HEK293 (cell line): ENCODE results near the gene SPINT2.

Experiments used
- CTCF ChIA-PET: fragments of 350-600 bp; formaldehyde crosslinking; extraction: SDS; loops from one replicate; lab custom pipeline; 2021; ENCODE audit warnings: antibody characterized with exemption; lab: Yijun Ruan, JAX
- POLR2A ChIA-PET: fragments of 300-600 bp; formaldehyde crosslinking; extraction: SDS; loops from one replicate; lab custom pipeline; 2020; ENCODE audit warnings: antibody characterized with exemption, inconsistent platforms; lab: Yijun Ruan, JAX
- H3K27ac ChIP-seq: fragments of 200-500 bp; sonication (Bioruptor generic); 2 replicates; pipeline ENCODE4 v1.5.1; 2014; ENCODE audit warnings: low read depth, low read length, control low read depth, inconsistent platforms; ENCODE audit errors: extremely low read depth
- H3K36me3 ChIP-seq, 2 experiments: fragments of 200-500 bp in 1 of 2; sonication (Bioruptor generic) in 1 of 2; 1 replicate in 1 of 2; 2 replicates in 1 of 2; pipeline ENCODE4 v1.5.1; 2014 to 2017; ENCODE audit warnings: inconsistent platforms in 2 of 2, low read length in 2 of 2; ENCODE audit not compliant: control insufficient read depth in 2 of 2, insufficient read depth in 1 of 2
- H3K4me1 ChIP-seq: fragments of 200-500 bp; sonication (Bioruptor generic); 2 replicates; pipeline ENCODE4 v1.5.1; 2014; ENCODE audit warnings: mild to moderate bottlenecking, low read length, inconsistent platforms; ENCODE audit not compliant: control insufficient read depth, insufficient read depth
- H3K4me3 ChIP-seq: 2 replicates; pipeline ENCODE4 v1.5.1; 2011; ENCODE audit warnings: low read depth, mild to moderate bottlenecking, control low read depth, low read length, moderate library complexity
- H3K9me3 ChIP-seq: fragments of 200-500 bp; sonication (Bioruptor generic); 2 replicates; pipeline ENCODE4 v1.5.1; 2014; ENCODE audit warnings: low read depth, low read length, inconsistent platforms; ENCODE audit not compliant: control insufficient read depth, insufficient read depth
- EGR2 ChIP-seq: fragments of 450-650 bp; formaldehyde crosslinking; IDR thresholded peaks from 2 replicates; pipeline ENCODE4 v1.5.1; 2016; ENCODE audit warnings: low read depth, missing biosample characterization, missing genetic modification characterization
- GFI1B ChIP-seq: fragments of 450-650 bp; formaldehyde crosslinking; IDR thresholded peaks from 2 replicates; pipeline ENCODE4 v1.5.1; 2016; ENCODE audit warnings: missing biosample characterization, missing genetic modification characterization
- SP2 ChIP-seq: fragments of 450-650 bp; formaldehyde crosslinking; IDR thresholded peaks from 2 replicates; pipeline ENCODE4 v1.5.1; 2016; ENCODE audit warnings: missing biosample characterization, missing genetic modification characterization
- SP3 ChIP-seq: fragments of 450-650 bp; formaldehyde crosslinking; IDR thresholded peaks from 2 replicates; pipeline ENCODE4 v1.5.1; 2016; ENCODE audit warnings: missing biosample characterization, missing genetic modification characterization
- ZBTB20 ChIP-seq: fragments of 450-650 bp; formaldehyde crosslinking; IDR thresholded peaks from 2 replicates; pipeline ENCODE4 v1.5.1; 2016; ENCODE audit warnings: missing biosample characterization, missing genetic modification characterization
- ZBTB48 ChIP-seq: fragments of 450-650 bp; formaldehyde crosslinking; IDR thresholded peaks from 2 replicates; pipeline ENCODE4 v1.5.1; 2016; ENCODE audit warnings: missing biosample characterization, missing genetic modification characterization
- ZBTB7A ChIP-seq: fragments of 450-650 bp; formaldehyde crosslinking; IDR thresholded peaks from 2 replicates; pipeline ENCODE4 v1.5.1; 2016; ENCODE audit warnings: low read depth, missing biosample characterization, missing genetic modification characterization
- ZFHX2 ChIP-seq: fragments of 450-650 bp; formaldehyde crosslinking; conservative IDR thresholded peaks from 2 replicates; pipeline ENCODE4 v1.5.1; 2016; ENCODE audit warnings: missing biosample characterization, missing genetic modification characterization
- ZNF16 ChIP-seq: fragments of 450-650 bp; formaldehyde crosslinking; IDR thresholded peaks from 2 replicates; pipeline ENCODE4 v1.5.1; 2016; ENCODE audit warnings: low read depth, missing biosample characterization, missing genetic modification characterization
- ZNF354C ChIP-seq: fragments of 450-650 bp; formaldehyde crosslinking; IDR thresholded peaks from 2 replicates; pipeline ENCODE4 v1.5.1; 2016; ENCODE audit warnings: missing biosample characterization, missing genetic modification characterization, low read depth, borderline replicate concordance
- ZNF510 ChIP-seq: fragments of 450-650 bp; formaldehyde crosslinking; IDR thresholded peaks from 2 replicates; pipeline ENCODE4 v1.5.1; 2018; ENCODE audit warnings: mild to moderate bottlenecking, missing genetic modification characterization, missing biosample characterization; ENCODE audit not compliant: insufficient replicate concordance
- ZNF629 ChIP-seq: fragments of 450-650 bp; formaldehyde crosslinking; IDR thresholded peaks from 2 replicates; pipeline ENCODE4 v1.5.1; 2017; ENCODE audit warnings: missing biosample characterization, missing genetic modification characterization
- ZNF785 ChIP-seq: fragments of 450-650 bp; formaldehyde crosslinking; IDR thresholded peaks from 2 replicates; pipeline ENCODE4 v1.5.1; 2016; ENCODE audit warnings: missing biosample characterization, missing genetic modification characterization
- TF ChIP-seq, protein P1 (sequence below): fragments of 450-650 bp; formaldehyde crosslinking; IDR thresholded peaks from 2 replicates; pipeline ENCODE4 v1.5.1; 2016; ENCODE audit warnings: missing biosample characterization, missing genetic modification characterization, borderline replicate concordance
- TF ChIP-seq, protein P2 (sequence below): fragments of 450-650 bp; formaldehyde crosslinking; IDR thresholded peaks from 2 replicates; pipeline ENCODE4 v1.5.1; 2016; ENCODE audit warnings: missing biosample characterization, missing genetic modification characterization
- TF ChIP-seq, protein P3 (sequence below): fragments of 450-650 bp; formaldehyde crosslinking; IDR thresholded peaks from 2 replicates; pipeline ENCODE4 v1.5.1; 2016; ENCODE audit warnings: missing biosample characterization, missing genetic modification characterization
- TF ChIP-seq, protein P4 (sequence below): fragments of 450-650 bp; formaldehyde crosslinking; IDR thresholded peaks from 2 replicates; pipeline ENCODE4 v1.5.1; 2016; ENCODE audit warnings: missing biosample characterization, missing genetic modification characterization, borderline replicate concordance

SPINT2 gene

DNA sequence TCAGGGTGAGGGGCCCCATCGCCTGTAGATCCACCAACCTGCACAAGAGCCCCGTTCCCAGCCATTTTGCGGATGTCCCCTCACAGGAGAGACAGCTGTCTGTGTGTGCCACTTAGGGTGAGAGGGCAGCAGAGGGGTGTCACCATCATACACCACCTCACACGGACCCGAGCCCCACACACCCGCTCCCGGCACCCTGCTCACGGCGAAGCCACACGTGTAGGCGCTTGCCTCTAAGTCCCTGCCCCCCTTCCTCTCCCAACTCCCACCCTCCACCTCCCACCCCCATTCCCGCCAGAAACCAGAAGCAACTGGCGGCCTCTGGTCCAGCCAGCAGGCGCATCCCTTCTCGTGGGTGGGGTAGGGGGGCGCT, 36.4 kb upstream of the SPINT2 start:
- no peaks in the 10 kb centered on the region for H3K9me3 ChIP-seq
- ChIA-PET POLR2A (no interaction called here), CTCF (interaction anchor here (0.7 to 23.5 kb wide), 11 partner anchors 16 to 326 kb away, joined by 3 to 316 read pairs (median 4); partner anchors contain the start of genes CATSPERG, PSMD8, SIPA1L3 and WDR87)
- peaks cover 16% of the 10 kb centered on the region for H3K4me1 ChIP-seq
- H3K4me3 ChIP-seq = no peak overlapping the region
- H3K27ac ChIP-seq = no peak overlapping the region
- TF ChIP-seq ZFHX2 (tag by site-specific recombination) (peak; percentile 90), EGR2 (tag by site-specific recombination) (peak; percentile 83), SP2 (tag by site-specific recombination) (no peak), ZBTB48 (tag by site-specific recombination) (0 out of 2 replicates have a peak, but pooled peaks have one; percentile 17), SP3 (tag by site-specific recombination) (no peak)
- H3K36me3 ChIP-seq = no peaks in the 10 kb centered on the region

DNA sequence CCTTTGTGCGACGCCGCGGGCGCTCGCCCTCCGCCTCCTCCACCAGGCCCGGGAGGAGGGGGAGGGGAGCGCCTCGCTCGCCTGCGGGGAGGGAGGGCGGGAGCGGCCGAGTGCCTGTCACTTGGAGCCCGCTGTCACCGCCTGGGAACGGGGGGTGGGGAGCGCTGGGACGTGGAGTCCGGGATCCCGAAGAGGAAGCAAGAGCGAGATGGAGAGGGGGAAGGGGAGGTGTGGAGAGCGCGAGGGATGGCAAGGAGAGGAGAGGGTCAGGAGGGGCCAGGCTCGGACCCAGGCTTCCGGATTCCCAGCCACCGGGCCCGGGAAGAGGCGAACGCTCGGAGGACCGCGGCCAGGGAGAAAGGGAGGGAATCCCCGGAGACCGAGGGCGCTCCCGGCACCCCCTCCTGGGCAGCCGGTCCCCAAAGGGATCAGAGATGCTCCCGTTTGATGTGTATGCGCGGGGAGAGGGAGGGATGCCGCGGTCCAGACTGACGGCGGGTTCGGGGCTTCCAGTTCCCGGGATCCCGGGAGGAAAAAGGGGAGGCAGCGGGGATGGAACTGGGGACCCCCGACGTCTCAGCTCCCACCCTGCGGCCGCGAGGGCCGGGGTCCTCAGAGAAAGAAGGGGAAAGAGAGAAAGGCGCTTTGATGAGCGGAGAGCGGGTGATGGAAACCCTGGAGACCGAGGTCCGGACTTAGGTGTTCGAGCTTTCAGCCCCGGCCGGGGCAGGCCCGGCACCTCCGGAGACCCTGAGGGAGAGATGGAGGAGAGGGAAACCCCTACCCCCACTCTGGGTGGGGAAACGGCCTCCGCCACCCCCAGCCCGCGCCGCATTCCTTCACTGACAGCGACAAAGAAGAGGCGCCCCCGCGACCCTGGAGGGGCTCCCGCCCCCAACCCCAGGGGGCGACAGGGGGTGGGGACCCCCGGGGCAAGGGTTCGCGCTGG, 35.6 kb upstream of the SPINT2 start:
- no peaks in the 10 kb centered on the region for H3K9me3 ChIP-seq
- H3K36me3 ChIP-seq = no peaks in the 10 kb centered on the region
- POLR2A ChIA-PET = no interaction called here
- no peak overlapping the region; the same call in 1 of the 2 replicates for H3K27ac ChIP-seq
- H3K4me1 ChIP-seq = peaks cover 10% of the 10 kb centered on the region
- CTCF ChIA-PET = interaction anchor here (0.6 to 23.5 kb wide), 5 partner anchors 12 to 344 kb away, joined by 4 to 316 read pairs (median 4); partner anchors contain the start of genes SIPA1L3 and WDR87
- peak overlapping the region; percentile 40 for H3K4me3 ChIP-seq
- no peak for TF ChIP-seq GFI1B (tag by site-specific recombination)
- peak; percentile 94 for TF ChIP-seq ZBTB7A
- peak; percentile 48 for TF ChIP-seq ZNF629 (tag by site-specific recombination)
- TF ChIP-seq ZBTB20 (tag by site-specific recombination) = peak; percentile 97
- TF ChIP-seq, protein P1, sequence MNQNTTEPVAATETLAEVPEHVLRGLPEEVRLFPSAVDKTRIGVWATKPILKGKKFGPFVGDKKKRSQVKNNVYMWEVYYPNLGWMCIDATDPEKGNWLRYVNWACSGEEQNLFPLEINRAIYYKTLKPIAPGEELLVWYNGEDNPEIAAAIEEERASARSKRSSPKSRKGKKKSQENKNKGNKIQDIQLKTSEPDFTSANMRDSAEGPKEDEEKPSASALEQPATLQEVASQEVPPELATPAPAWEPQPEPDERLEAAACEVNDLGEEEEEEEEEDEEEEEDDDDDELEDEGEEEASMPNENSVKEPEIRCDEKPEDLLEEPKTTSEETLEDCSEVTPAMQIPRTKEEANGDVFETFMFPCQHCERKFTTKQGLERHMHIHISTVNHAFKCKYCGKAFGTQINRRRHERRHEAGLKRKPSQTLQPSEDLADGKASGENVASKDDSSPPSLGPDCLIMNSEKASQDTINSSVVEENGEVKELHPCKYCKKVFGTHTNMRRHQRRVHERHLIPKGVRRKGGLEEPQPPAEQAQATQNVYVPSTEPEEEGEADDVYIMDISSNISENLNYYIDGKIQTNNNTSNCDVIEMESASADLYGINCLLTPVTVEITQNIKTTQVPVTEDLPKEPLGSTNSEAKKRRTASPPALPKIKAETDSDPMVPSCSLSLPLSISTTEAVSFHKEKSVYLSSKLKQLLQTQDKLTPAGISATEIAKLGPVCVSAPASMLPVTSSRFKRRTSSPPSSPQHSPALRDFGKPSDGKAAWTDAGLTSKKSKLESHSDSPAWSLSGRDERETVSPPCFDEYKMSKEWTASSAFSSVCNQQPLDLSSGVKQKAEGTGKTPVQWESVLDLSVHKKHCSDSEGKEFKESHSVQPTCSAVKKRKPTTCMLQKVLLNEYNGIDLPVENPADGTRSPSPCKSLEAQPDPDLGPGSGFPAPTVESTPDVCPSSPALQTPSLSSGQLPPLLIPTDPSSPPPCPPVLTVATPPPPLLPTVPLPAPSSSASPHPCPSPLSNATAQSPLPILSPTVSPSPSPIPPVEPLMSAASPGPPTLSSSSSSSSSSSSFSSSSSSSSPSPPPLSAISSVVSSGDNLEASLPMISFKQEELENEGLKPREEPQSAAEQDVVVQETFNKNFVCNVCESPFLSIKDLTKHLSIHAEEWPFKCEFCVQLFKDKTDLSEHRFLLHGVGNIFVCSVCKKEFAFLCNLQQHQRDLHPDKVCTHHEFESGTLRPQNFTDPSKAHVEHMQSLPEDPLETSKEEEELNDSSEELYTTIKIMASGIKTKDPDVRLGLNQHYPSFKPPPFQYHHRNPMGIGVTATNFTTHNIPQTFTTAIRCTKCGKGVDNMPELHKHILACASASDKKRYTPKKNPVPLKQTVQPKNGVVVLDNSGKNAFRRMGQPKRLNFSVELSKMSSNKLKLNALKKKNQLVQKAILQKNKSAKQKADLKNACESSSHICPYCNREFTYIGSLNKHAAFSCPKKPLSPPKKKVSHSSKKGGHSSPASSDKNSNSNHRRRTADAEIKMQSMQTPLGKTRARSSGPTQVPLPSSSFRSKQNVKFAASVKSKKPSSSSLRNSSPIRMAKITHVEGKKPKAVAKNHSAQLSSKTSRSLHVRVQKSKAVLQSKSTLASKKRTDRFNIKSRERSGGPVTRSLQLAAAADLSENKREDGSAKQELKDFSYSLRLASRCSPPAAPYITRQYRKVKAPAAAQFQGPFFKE (tag by site-specific recombination) = no peak
- TF ChIP-seq ZNF785 = peak; percentile 70; the same call in 1 of the 2 replicates
- TF ChIP-seq, protein P2, sequence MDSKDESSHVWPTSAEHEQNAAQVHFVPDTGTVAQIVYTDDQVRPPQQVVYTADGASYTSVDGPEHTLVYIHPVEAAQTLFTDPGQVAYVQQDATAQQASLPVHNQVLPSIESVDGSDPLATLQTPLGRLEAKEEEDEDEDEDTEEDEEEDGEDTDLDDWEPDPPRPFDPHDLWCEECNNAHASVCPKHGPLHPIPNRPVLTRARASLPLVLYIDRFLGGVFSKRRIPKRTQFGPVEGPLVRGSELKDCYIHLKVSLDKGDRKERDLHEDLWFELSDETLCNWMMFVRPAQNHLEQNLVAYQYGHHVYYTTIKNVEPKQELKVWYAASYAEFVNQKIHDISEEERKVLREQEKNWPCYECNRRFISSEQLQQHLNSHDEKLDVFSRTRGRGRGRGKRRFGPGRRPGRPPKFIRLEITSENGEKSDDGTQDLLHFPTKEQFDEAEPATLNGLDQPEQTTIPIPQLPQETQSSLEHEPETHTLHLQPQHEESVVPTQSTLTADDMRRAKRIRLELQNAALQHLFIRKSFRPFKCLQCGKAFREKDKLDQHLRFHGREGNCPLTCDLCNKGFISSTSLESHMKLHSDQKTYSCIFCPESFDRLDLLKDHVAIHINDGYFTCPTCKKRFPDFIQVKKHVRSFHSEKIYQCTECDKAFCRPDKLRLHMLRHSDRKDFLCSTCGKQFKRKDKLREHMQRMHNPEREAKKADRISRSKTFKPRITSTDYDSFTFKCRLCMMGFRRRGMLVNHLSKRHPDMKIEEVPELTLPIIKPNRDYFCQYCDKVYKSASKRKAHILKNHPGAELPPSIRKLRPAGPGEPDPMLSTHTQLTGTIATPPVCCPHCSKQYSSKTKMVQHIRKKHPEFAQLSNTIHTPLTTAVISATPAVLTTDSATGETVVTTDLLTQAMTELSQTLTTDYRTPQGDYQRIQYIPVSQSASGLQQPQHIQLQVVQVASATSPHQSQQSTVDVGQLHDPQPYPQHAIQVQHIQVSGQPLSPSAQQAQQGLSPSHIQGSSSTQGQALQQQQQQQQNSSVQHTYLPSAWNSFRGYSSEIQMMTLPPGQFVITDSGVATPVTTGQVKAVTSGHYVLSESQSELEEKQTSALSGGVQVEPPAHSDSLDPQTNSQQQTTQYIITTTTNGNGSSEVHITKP = peak; percentile 57
- TF ChIP-seq, protein P3, sequence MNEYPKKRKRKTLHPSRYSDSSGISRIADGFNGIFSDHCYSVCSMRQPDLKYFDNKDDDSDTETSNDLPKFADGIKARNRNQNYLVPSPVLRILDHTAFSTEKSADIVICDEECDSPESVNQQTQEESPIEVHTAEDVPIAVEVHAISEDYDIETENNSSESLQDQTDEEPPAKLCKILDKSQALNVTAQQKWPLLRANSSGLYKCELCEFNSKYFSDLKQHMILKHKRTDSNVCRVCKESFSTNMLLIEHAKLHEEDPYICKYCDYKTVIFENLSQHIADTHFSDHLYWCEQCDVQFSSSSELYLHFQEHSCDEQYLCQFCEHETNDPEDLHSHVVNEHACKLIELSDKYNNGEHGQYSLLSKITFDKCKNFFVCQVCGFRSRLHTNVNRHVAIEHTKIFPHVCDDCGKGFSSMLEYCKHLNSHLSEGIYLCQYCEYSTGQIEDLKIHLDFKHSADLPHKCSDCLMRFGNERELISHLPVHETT (tag by site-specific recombination) = peak; percentile 27; the same call in 1 of the 2 replicates
- TF ChIP-seq, protein P4, sequence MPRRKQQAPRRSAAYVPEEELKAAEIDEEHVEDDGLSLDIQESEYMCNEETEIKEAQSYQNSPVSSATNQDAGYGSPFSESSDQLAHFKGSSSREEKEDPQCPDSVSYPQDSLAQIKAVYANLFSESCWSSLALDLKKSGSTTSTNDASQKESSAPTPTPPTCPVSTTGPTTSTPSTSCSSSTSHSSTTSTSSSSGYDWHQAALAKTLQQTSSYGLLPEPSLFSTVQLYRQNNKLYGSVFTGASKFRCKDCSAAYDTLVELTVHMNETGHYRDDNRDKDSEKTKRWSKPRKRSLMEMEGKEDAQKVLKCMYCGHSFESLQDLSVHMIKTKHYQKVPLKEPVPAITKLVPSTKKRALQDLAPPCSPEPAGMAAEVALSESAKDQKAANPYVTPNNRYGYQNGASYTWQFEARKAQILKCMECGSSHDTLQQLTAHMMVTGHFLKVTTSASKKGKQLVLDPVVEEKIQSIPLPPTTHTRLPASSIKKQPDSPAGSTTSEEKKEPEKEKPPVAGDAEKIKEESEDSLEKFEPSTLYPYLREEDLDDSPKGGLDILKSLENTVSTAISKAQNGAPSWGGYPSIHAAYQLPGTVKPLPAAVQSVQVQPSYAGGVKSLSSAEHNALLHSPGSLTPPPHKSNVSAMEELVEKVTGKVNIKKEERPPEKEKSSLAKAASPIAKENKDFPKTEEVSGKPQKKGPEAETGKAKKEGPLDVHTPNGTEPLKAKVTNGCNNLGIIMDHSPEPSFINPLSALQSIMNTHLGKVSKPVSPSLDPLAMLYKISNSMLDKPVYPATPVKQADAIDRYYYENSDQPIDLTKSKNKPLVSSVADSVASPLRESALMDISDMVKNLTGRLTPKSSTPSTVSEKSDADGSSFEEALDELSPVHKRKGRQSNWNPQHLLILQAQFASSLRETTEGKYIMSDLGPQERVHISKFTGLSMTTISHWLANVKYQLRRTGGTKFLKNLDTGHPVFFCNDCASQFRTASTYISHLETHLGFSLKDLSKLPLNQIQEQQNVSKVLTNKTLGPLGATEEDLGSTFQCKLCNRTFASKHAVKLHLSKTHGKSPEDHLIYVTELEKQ (tag by site-specific recombination) = 0 out of 2 replicates have a peak, but pooled peaks have one; percentile 14
- TF ChIP-seq ZNF16 (tag by site-specific recombination) = no peak
- TF ChIP-seq ZNF510 (tag by site-specific recombination) = no peak
- TF ChIP-seq ZNF354C (tag by site-specific recombination) = no peak
